Lower leg skin (tissue), 4 donors: Measurements from ENCODE around the gene TRAPPC3. TPM values are rescaled to one million over a fixed set of nuclear protein-coding genes. Genes with fewer than 3 reads are reported as not detected.

Experiments
- DNase-seq, 2 donors: peaks; one replicate each; pipeline ENCODE4 v3.0.0-alpha.2; 2019; ENCODE audit warnings: low spot score in 2 of 2
- H3K4me3 ChIP-seq: fragments of 200-600 bp; sonication (generic); 2 replicates; pipeline ENCODE4 v1.5.1; 2017; ENCODE audit warnings: mild to moderate bottlenecking, low read depth; ENCODE audit not compliant: poor library complexity, severe bottlenecking
- CTCF ChIP-seq, 3 donors: fragments of 450-650 bp; IDR thresholded peaks; one replicate each; pipeline ENCODE4 v1.5.1; 2016; ENCODE audit warnings: antibody characterized with exemption in 3 of 3, mild to moderate bottlenecking in 3 of 3, moderate library complexity in 2 of 3
- POLR2A ChIP-seq, 2 donors: fragments of 450-650 bp; IDR thresholded peaks; one replicate each; pipeline ENCODE4 v1.6.1; 2016 to 2017; ENCODE audit warnings: antibody characterized with exemption in 2 of 2, mild to moderate bottlenecking in 1 of 2, moderate library complexity in 1 of 2
- WGBS, 2 donors: methylation state at CpG; one replicate each; pipeline ENCODE4 v1.1.5; 2018; 5-methylcytosine and 5-hydroxymethylcytosine counted together
- intact Hi-C: fragments of 100-400 bp; cut with DNase I; formaldehyde crosslinking; loops from one replicate; pipeline ENCODE4 v1.15.0; 2023; ENCODE audit warnings: low total_unique reads
- total RNA-seq, 4 donors: library from RNA; depleted of rRNA; stranded (reverse); fragments of >200 nt; gene quantifications; one replicate each; pipeline ENCODE4 v1.1.0, GENCODE V29; 2016

The TRAPPC3 gene
- total RNA-seq, 4 donors from 2014 or later, result 78.3 to 113 (median 104) TPM

- TF ChIP-seq POLR2A (IDR thresholded peaks at IDR 0.05) (no peak), CTCF (IDR thresholded peaks at IDR 0.05) (no peak)
- no peak overlapping the region for H3K4me3 ChIP-seq
- DNase-seq, result no peak
- intact Hi-C loops, result no loop called here
- 53 to 70% methylated on average over 7 of the region's 7 CpGs for WGBS, 2 donors
These were observed 22.3 kb downstream of the TRAPPC3 start for GRCh38 chr1:36126797-36127500.

- 80 to 86% methylated on average over 21 of the region's 21 CpGs for WGBS, 2 donors
- intact Hi-C loops, result no loop called here
- no peak for TF ChIP-seq CTCF (IDR thresholded peaks at IDR 0.05)
- H3K4me3 ChIP-seq, result no peak overlapping the region
- no peak for DNase-seq
These were observed 23.1 kb downstream of the TRAPPC3 start for GRCh38 chr1:36126005-36126716.

- no peak for DNase-seq
- no peak for TF ChIP-seq POLR2A (IDR thresholded peaks at IDR 0.05)
- no peak for TF ChIP-seq CTCF (IDR thresholded peaks at IDR 0.05)
- WGBS, 2 donors, result 10 to 16% methylated on average over 31 to 34 of the region's 77 CpGs
- intact Hi-C loops, result no loop called here
- H3K4me3 ChIP-seq, result no peak within 1 kb of the TSS
These were observed 23.9 kb downstream of the TRAPPC3 start, which contains the start of gene COL8A2 for GRCh38 chr1:36125129-36125991. COL8A2 (minus strand) TSS chr1:36125222; CDS start chr1:36100242, 24,980 bp downstream.

- intact Hi-C loops, result no loop called here
- 32 to 45% methylated on average over 16 to 24 of the region's 42 CpGs for WGBS, 2 donors
- no peak overlapping the region for H3K4me3 ChIP-seq
- no peak for TF ChIP-seq POLR2A (IDR thresholded peaks at IDR 0.05)
- TF ChIP-seq CTCF (IDR thresholded peaks at IDR 0.05), result no peak
- no peak for DNase-seq
These were observed 24.7 kb downstream of the TRAPPC3 start for GRCh38 chr1:36124404-36125128.

- DNase-seq, result no peak
- H3K4me3 ChIP-seq, result no peak overlapping the region
- WGBS, 2 donors, result 49 to 60% methylated on average over 7 to 8 of the region's 8 CpGs
- intact Hi-C loops, result no loop called here
- TF ChIP-seq POLR2A (IDR thresholded peaks at IDR 0.05) (no peak), CTCF (IDR thresholded peaks at IDR 0.05) (no peak)
These were observed 25.9 kb downstream of the TRAPPC3 start for GRCh38 chr1:36123356-36123755.
